ENCODE results near the gene APH1B. TPM values are rescaled to one million over a fixed set of nuclear protein-coding genes. Genes with fewer than 3 reads are reported as not detected.
A peak's percentile ranks its signal among the peaks of the same experiment; 100 is the strongest.

Gene APH1B
- total RNA-seq, 1 experiment from 2014 or later = 14.0 TPM

DNA sequence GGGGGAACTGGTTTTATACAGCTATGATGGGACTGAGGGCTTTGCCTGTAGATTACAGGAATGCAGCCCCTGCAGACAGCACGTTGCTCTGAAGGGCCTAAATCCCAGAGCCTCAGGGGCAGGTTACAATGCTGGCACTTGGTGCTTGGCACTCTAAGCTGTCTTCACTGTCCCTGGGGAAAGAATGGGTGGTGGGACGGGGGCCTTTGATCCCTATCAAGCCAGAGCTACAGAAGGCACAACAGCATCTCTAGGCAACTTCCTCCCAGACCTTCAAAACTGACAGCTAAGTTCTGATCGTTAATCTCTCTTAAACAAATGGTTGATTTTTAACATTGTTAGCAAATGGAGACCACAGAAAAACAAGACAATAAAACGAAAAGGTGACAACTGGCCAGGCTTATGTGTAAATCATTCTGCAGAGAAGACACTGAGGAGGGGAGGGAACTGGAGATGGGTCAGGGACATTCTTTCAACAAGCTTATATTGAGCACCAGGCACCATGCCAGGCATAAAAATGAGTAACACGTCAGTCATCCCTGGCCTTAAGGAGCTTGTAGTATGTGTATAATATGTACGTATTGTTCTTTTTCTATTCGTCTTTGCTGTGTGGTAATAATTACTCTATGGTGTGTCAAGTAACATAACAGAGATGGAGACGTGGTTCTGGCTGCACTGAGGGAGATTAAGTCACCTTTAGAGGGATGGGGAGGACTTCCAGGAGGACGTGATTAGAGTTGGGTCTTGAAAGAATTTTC lies 55.1 kb downstream of the APH1B start:
- Histone ChIP-seq H3K36me3 (ENCODE audit: control insufficient read depth, insufficient read depth, low read length) (no peaks in the 10 kb centered on the region), H3K9me3 (ENCODE audit: control insufficient read depth, insufficient read depth, low read depth, low read length) (no peaks in the 10 kb centered on the region), H3K27ac (ENCODE audit: low read length) (no peak overlapping the region), H3K4me1 (ENCODE audit: control insufficient read depth, insufficient read depth, low read length) (no peaks in the 10 kb centered on the region), H3K27me3 (ENCODE audit: control insufficient read depth, insufficient read depth, low read length) (no peaks in the 10 kb centered on the region), H3K4me3 (ENCODE audit: low read depth in 2 of 2, low read length in 2 of 2) (no peak overlapping the region)
- intact Hi-C loops (cut with micrococcal nuclease; ENCODE audit: unreplicated experiment) = no loop called here
- no peak for TF ChIP-seq TCF7L2 (IDR thresholded peaks at IDR 0.05; ENCODE audit: low read depth, low read length)
- TF ChIP-seq, protein P1, sequence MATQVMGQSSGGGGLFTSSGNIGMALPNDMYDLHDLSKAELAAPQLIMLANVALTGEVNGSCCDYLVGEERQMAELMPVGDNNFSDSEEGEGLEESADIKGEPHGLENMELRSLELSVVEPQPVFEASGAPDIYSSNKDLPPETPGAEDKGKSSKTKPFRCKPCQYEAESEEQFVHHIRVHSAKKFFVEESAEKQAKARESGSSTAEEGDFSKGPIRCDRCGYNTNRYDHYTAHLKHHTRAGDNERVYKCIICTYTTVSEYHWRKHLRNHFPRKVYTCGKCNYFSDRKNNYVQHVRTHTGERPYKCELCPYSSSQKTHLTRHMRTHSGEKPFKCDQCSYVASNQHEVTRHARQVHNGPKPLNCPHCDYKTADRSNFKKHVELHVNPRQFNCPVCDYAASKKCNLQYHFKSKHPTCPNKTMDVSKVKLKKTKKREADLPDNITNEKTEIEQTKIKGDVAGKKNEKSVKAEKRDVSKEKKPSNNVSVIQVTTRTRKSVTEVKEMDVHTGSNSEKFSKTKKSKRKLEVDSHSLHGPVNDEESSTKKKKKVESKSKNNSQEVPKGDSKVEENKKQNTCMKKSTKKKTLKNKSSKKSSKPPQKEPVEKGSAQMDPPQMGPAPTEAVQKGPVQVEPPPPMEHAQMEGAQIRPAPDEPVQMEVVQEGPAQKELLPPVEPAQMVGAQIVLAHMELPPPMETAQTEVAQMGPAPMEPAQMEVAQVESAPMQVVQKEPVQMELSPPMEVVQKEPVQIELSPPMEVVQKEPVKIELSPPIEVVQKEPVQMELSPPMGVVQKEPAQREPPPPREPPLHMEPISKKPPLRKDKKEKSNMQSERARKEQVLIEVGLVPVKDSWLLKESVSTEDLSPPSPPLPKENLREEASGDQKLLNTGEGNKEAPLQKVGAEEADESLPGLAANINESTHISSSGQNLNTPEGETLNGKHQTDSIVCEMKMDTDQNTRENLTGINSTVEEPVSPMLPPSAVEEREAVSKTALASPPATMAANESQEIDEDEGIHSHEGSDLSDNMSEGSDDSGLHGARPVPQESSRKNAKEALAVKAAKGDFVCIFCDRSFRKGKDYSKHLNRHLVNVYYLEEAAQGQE (IDR thresholded peaks at IDR 0.05; ENCODE audit: insufficient read depth in 1 of 2, low read depth in 2 of 2, low read length in 1 of 2) = no peak
- TF ChIP-seq, protein P2, sequence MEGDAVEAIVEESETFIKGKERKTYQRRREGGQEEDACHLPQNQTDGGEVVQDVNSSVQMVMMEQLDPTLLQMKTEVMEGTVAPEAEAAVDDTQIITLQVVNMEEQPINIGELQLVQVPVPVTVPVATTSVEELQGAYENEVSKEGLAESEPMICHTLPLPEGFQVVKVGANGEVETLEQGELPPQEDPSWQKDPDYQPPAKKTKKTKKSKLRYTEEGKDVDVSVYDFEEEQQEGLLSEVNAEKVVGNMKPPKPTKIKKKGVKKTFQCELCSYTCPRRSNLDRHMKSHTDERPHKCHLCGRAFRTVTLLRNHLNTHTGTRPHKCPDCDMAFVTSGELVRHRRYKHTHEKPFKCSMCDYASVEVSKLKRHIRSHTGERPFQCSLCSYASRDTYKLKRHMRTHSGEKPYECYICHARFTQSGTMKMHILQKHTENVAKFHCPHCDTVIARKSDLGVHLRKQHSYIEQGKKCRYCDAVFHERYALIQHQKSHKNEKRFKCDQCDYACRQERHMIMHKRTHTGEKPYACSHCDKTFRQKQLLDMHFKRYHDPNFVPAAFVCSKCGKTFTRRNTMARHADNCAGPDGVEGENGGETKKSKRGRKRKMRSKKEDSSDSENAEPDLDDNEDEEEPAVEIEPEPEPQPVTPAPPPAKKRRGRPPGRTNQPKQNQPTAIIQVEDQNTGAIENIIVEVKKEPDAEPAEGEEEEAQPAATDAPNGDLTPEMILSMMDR (IDR thresholded peaks at IDR 0.05) = no peak
- no TSS peak for BruUV-seq (replicated peaks)
- ChIA-PET POLR2A (interaction anchor here (0.5 to 0.6 kb wide), 2 partner anchors 69 to 215 kb away, joined by 3 to 11 read pairs; no protein-coding TSS in a partner anchor), CTCF (no interaction called here)
- in situ Hi-C loops (cut with HindIII; ENCODE audit: low pct_unique_long_range_greater_than_20kb, low sequenced_read_pairs) = no loop called here
- DNase-seq (ENCODE audit: low read depth, low spot score) = peak; percentile 54
- ATAC-seq = peak; percentile 56

DNA sequence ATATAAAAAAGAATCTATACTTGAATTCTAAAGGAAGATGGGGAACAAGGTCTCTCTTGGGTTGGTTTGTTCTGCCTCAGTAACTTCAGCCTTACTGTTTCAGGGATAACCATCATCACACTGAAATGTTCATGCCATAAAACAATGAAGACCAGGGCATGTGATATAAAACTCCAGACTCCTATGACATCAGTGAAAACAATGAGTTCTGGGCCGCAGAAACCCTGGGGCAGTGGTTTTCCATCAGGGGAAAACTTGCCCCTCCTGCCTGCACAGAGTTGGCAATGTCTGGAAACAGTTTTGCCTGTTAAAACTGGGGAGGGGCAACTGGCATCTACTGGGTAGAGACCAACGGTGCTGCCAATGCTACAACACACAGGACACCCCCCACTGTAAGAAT lies 57.4 kb downstream of the APH1B start:
- ChIA-PET POLR2A (no interaction called here), CTCF (no interaction called here)
- intact Hi-C loops (cut with micrococcal nuclease; ENCODE audit: unreplicated experiment) = no loop called here
- in situ Hi-C loops (cut with HindIII; ENCODE audit: low pct_unique_long_range_greater_than_20kb, low sequenced_read_pairs) = no loop called here
- Histone ChIP-seq H3K27ac (ENCODE audit: low read length) (no peak overlapping the region), H3K4me1 (ENCODE audit: control insufficient read depth, insufficient read depth, low read length) (no peaks in the 10 kb centered on the region), H3K27me3 (ENCODE audit: control insufficient read depth, insufficient read depth, low read length) (peaks cover under 1% of the 10 kb centered on the region; the same call in 1 of the 2 replicates), H3K4me3 (ENCODE audit: low read depth in 2 of 2, low read length in 2 of 2) (no peak overlapping the region), H3K36me3 (ENCODE audit: control insufficient read depth, insufficient read depth, low read length) (no peaks in the 10 kb centered on the region), H3K9me3 (ENCODE audit: control insufficient read depth, insufficient read depth, low read depth, low read length) (no peaks in the 10 kb centered on the region)
- BruUV-seq (replicated peaks) = no TSS peak
- no peak for ATAC-seq
- TF ChIP-seq, protein P1 (IDR thresholded peaks at IDR 0.05; ENCODE audit: insufficient read depth in 1 of 2, low read depth in 2 of 2, low read length in 1 of 2) = no peak
- TF ChIP-seq POLR2AphosphoS5 (IDR thresholded peaks at IDR 0.05; ENCODE audit: low read depth, low read length) = no peak
- no peak for DNase-seq (ENCODE audit: low read depth, low spot score)

Measured in Panc1 (cell line).